HG03139 (cell line): ENCODE data around the gene HES6.

Source experiments
- ATAC-seq: cut with Tn5 transposase; IDR thresholded peaks from one replicate; pipeline ENCODE4 v1.9.1; 2021; ENCODE audit not compliant: unreplicated experiment

The HES6 gene

GRCh38 chr2:238235856-238236255 lies 4.0 kb downstream of the HES6 start:
- ATAC-seq: no peak

DNA sequence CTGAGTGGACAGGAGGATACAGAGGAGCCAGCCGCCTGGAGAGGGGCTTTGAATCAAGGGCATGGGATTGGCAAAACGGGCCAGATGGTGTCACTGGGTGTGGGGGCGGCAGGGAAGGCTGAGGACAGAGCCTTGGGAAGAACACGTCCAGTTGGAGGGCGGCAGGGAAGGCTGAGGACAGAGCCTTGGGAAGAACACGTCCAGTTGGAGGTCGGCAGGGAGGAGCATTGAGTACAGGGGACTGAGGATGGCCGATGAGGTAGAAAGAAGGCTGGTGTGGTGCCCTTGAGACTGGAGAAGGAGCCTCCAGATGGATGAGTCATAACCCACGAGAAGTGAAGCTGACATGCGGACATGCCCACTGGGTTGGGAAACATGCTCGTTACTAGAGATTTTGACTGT lies 4.5 kb downstream of the HES6 start:
- no peak for ATAC-seq

- ATAC-seq: no peak
Observed at GRCh38 chr2:238233625-238234024, 6.2 kb downstream of the HES6 start.

DNA sequence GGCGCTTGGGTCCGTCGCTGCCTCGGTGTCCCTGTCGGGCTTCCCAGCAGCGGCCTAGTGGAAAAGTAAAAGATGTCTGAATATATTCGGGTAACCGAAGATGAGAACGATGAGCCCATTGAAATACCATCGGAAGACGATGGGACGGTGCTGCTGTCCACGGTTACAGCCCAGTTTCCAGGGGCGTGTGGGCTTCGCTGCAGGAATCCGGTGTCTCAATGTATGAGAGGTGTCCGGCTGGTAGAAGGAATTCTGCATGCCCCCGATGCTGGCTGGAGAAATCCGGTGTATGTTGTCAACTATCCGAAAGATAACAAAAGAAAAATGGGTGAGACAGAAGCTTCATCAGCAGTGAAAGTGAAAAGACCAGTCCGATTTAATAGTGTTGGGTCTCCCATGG lies 8.0 kb downstream of the HES6 start:
- no peak for ATAC-seq

GRCh38 chr2:238231251-238231793 lies 8.5 kb downstream of the HES6 start:
- ATAC-seq: peak; percentile 60

- ATAC-seq: no peak
Observed at GRCh38 chr2:238230699-238231098, 9.1 kb downstream of the HES6 start.

- no peak for ATAC-seq
Observed at GRCh38 chr2:238228700-238229099, 11.1 kb downstream of the HES6 start.

DNA sequence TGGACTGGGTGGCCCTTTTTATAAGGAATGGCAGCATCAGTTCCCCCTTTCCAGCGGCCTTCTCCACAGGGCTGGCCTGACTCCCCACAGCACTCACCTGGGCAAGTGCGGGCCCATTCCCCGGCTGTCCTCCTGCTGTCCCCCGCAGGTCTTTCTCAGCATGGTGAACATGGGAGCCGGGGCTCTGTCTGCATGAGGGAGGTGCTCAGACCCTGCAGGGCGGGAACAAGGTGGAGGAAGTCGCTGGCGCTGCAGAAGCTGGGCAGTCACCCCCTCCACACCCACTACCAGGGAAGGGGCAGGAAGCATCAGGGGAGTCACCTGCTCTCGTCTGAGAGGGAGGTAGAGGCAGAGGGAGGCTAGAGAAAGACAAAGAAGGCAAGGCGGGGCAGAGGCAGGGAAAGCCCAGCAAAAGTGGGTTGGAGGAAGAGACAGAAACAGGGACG lies 12.2 kb downstream of the HES6 start:
- no peak for ATAC-seq

- no peak for ATAC-seq
Observed at GRCh38 chr2:238226698-238227586, 12.9 kb downstream of the HES6 start.

DNA sequence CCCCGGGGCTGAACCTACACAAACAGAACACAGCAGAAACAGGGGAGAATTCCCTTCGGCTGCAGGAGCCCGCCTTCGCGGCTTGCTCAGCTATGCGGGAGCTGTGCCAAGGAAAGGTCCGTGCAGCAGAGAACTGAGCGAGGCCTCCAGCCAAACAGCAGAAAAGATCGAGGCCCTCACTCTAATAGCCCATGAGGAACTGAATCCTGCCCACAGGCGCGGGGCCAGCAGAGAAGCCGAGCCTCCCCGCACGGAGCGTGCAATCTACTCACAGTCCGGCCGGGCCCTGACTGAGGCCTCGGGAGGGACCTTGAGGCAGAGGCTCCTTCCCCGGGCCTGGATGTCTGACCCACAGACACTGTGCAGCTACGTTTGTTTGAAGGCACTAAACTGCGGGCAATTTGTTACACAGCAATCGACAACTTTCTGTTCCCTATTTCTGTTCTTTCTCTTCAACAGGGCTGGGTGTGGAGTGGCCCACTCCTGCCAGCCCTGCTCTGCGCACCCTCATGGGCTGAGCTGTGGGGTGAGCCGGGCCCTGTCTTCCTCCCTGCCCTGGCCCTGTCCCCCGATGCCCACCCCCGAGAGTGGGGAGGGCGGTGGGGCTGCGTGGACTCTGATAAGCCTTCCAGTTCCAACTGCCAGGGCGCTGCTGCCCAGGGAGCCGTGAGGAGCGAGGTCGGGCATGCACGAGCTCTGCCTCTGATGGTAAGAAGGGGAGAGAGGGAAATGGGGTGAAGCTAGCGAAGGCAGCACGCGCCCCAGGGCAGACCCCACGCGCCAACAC lies 13.7 kb downstream of the HES6 start:
- ATAC-seq: no peak

DNA sequence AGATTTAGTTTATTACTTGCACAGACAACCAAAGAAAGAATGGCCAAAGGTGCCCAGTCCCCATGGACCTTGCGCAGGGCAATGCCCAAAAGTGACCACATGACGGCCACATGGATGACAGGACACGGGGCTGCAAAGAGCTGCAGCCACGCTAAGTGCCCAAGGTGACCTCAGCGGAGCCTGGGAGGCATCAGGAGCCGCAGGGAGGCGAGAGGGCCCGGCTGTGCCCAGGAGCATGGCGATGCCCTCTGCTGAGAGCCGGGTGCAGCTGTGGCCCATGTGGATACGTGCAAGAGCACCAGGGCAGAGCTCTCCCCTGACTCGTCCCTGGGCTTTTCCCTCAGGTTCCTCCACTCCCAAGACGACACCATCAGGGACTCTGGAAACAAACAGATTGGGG lies 14.7 kb downstream of the HES6 start:
- ATAC-seq: no peak

DNA sequence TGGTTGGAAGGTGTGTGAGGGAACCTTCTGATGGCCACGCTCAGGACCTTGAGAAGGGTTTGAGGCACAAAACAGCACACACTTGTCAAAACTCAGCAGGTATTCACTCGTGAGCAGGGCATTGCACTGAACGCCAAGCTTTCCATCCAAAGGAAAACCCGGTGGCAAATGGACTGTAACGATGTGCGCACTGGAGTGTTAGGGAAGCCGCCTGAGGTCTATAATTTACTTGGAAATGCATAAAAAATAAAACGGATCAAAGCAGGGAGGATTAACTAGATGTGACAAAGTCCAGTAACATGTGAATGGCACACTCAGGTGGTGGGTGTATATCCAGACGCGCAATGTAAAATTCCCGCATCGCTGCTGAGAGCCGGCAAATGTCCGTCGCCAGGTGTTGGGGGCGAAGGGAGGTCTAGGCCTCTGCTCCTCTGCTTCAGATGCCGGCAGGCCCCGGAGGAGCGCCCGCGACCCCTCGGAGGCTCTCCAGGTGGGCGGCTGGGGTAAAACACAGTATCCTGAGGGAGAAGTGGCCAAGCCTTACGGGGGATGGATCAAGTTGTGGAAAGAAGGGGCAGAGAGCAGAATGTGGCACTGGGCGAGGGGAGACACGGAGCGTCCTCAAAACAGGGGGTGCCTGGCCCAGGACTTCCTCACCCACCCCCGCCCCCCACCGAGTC lies 15.3 kb downstream of the HES6 start:
- ATAC-seq: no peak

GRCh38 chr2:238220892-238221521 lies 18.8 kb downstream of the HES6 start:
- ATAC-seq: no peak

GRCh38 chr2:238220274-238220891 lies 19.5 kb downstream of the HES6 start:
- ATAC-seq: no peak

- no peak for ATAC-seq
Observed at GRCh38 chr2:238216651-238217184, 23.1 kb downstream of the HES6 start.

DNA sequence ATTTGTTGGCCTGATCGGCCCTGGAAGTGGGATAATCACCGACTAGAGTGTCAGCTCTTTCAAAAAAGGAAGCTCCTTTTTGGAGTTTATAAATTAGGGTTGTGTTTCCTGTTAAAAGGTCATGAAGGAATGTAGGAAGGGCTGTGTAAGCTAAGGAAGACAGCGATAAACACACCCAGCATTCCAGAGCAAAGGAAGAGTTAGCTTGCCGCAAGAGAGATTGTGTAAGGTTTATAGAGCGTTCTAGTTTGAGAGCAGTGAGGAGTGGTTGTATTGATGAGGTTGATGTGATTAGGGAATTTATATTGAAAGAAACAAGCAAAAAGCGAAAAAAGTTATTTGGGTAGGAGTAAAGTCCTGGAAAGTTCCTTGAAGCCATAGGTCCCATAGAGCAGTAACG lies 32.8 kb downstream of the HES6 start:
- no peak for ATAC-seq

DNA sequence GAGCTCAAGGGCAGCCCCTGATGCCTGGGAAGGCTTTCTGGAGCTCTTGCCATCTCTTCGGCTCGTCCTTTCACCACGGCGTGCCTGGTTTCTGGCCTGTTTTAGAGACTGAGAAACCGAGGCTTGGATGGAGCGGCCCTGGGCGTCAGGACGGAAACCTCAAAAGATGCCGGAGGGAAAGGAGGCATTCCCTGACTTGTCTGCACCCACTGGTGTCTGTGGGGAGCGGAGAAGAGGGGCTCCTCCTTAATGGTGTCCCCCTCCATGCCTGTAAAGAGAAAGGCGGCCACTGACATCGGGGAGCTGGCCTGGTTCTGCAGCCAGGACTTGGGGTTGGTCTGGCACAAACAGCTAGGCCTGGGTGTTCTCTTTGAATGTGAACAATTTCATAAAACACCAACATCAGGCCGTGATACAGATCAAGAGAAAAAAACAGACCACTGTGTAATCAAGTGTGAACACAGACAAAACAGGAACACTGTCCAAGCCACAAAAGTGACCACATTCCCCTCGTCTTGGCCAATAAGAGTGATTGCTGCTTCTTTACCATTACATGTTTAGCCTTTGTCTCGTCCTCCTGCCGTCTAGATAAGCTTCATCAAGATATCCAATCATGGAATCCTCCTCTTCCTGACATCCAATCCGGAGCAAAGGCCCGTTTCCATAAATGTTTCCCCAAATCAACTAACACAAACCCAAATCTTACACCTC lies 35.7 kb downstream of the HES6 start:
- ATAC-seq: no peak

- peak; percentile 93 for ATAC-seq
Observed at GRCh38 chr2:238203094-238203972, 36.5 kb downstream of the HES6 start, which contains the start of gene ILKAP. Gene ILKAP (minus strand): TSS chr2:238203695. CDS start chr2:238203553, 142 bp downstream.
